Glomerular endothelial cell (primary cell): ENCODE results near the gene CACNA1I. TPM values are rescaled to one million over a fixed set of nuclear protein-coding genes. Genes with fewer than 3 reads are reported as not detected.

Experiments
- DNase-seq: peaks from one replicate; pipeline ENCODE4 v3.0.0-alpha.2; 2011; ENCODE audit warnings: low read depth, low spot score; ENCODE audit errors: extremely low read depth
- total RNA-seq: library from RNA; depleted of rRNA; stranded (reverse); fragments of >200 nt; gene quantifications from 2 replicates; pipeline ENCODE4 v1.2.3, GENCODE V29; 2015

The CACNA1I gene
- total RNA-seq, 1 donor from 2014 or later = not detected

GRCh38 chr22:39686776-39687525 lies 116.4 kb downstream of the CACNA1I start:
- no peak for DNase-seq

- DNase-seq = no peak
Observed at GRCh38 chr22:39688186-39688785, 117.7 kb downstream of the CACNA1I start.

GRCh38 chr22:39689421-39689820 lies 118.9 kb downstream of the CACNA1I start:
- DNase-seq = no peak

- no peak for DNase-seq
Observed at GRCh38 chr22:39690881-39691605, 120.5 kb downstream of the CACNA1I start.

- no peak for DNase-seq
Observed at GRCh38 chr22:39693943-39694500, 123.5 kb downstream of the CACNA1I start.

GRCh38 chr22:39697790-39698430 lies 127.4 kb downstream of the CACNA1I start:
- DNase-seq = no peak

GRCh38 chr22:39699631-39700360 lies 129.2 kb downstream of the CACNA1I start:
- no peak for DNase-seq

GRCh38 chr22:39700565-39700964 lies 130.0 kb downstream of the CACNA1I start:
- DNase-seq = no peak

GRCh38 chr22:39703091-39703490 lies 132.5 kb downstream of the CACNA1I start:
- no peak for DNase-seq

GRCh38 chr22:39703928-39704639 lies 133.5 kb downstream of the CACNA1I start:
- no peak for DNase-seq

GRCh38 chr22:39705386-39705785 lies 134.8 kb downstream of the CACNA1I start:
- no peak for DNase-seq

GRCh38 chr22:39706376-39707140 lies 136.0 kb downstream of the CACNA1I start:
- DNase-seq = no peak

- DNase-seq = no peak
Observed at GRCh38 chr22:39707351-39707750, 136.8 kb downstream of the CACNA1I start.

GRCh38 chr22:39707816-39708215 lies 137.3 kb downstream of the CACNA1I start:
- DNase-seq = no peak

- DNase-seq = no peak
Observed at GRCh38 chr22:39710380-39711150, 140.0 kb downstream of the CACNA1I start.

GRCh38 chr22:39712081-39712480 lies 141.5 kb downstream of the CACNA1I start:
- no peak for DNase-seq

- DNase-seq = no peak
Observed at GRCh38 chr22:39712751-39713525, 142.4 kb downstream of the CACNA1I start.
